GM19397 (cell line): Measurements from ENCODE around the gene LRRC59.
"Not testable (repeated sequence)": the region's sequence is repeated elsewhere in the genome, so short reads cannot be mapped to it uniquely, and the experiment has no call there.

Source experiments
- ATAC-seq: cut with Tn5 transposase; IDR thresholded peaks from one replicate; pipeline ENCODE4 v1.9.1; 2021; ENCODE audit warnings: mild to moderate bottlenecking, moderate library complexity; ENCODE audit not compliant: unreplicated experiment

LRRC59 gene

DNA sequence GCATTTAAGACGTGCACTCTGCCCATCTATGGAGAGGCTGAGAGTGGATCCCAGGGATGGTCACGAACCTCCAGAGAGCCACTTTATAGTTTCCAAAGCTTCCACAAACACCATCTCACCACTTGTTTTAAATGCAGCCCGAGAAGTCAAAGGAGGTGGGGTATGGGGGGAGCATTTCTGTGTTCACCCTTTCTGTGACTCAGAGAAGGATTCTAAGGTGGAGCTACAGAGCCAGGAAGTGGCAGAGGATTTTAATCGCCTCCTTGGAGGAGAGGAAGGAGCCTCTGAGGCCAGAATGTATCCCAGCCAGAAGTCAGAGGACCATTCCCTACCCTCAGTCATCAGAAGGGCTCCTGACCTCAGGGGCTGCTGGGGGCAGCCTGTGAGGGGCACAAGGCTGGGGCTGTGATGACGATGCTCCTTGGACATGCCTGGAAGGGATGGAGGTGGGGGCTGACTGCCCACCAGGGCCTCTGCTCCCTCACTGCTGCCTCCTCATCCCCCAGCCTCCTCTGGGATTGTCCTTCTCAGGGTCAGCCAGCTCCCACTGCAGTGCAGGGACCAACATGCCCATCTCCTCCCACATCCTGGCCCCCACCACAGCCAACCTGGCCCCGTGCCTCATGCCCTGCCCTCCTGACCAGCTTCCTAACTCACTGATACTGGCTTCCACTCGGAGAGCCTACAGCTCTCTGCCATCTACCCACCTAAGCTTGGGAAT, 48.6 kb downstream of the LRRC59 start:
- no peak for ATAC-seq

DNA sequence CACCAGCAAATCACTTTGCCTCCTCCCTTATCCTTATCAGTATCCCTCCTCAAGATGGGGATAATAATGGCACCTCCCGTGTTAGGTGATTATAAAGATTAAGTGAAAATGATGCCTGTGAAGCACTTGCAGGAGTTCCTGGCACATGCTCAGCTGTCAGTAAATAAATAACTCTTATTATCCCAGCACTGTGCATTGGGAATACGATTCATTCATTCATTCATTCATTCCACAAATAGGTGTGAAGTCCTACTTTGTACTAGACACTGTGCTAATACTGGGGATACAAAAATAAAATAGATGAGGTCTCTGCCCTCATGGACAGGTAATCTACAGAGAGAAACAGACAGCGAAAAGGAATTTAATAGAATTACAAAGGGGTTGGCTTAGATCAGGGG, 49.4 kb downstream of the LRRC59 start:
- no peak for ATAC-seq

DNA sequence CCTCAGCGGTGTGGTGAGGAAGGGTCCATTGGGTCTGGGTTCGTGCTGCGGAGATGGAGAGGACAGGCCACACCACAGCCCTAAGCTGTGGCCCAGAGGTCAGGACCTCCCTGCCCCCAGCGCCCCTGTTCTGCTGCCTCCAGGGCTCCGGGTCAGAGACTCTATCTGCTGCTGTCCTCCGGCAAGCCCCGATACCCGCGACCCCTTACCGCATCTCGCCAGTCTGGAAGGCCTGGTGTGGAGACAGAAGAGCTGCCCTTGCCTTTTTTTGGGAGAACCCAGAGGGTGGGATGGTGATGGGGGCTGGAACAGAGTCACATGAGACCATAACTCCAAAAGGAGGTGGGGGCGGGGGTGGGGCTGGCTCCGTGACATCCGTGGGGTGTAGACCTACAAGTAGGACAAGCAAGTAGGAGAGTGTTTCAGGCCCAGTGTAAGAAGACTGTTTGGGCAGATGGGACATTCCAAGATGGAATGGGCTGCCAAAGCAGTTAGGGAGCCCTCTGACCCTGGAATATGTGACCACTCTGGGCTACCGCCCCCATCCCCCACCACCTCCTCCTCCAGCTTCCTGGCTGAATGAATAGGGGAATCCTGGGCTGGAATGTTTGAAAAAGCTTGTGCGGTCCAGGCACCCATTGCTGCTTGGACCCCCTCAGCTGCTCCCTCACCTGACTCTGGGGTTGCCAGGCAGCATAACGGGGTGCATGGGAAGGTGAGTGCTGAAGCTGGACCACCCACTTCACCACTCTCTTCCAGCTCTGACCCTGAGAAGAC, 50.0 kb downstream of the LRRC59 start:
- no peak for ATAC-seq

DNA sequence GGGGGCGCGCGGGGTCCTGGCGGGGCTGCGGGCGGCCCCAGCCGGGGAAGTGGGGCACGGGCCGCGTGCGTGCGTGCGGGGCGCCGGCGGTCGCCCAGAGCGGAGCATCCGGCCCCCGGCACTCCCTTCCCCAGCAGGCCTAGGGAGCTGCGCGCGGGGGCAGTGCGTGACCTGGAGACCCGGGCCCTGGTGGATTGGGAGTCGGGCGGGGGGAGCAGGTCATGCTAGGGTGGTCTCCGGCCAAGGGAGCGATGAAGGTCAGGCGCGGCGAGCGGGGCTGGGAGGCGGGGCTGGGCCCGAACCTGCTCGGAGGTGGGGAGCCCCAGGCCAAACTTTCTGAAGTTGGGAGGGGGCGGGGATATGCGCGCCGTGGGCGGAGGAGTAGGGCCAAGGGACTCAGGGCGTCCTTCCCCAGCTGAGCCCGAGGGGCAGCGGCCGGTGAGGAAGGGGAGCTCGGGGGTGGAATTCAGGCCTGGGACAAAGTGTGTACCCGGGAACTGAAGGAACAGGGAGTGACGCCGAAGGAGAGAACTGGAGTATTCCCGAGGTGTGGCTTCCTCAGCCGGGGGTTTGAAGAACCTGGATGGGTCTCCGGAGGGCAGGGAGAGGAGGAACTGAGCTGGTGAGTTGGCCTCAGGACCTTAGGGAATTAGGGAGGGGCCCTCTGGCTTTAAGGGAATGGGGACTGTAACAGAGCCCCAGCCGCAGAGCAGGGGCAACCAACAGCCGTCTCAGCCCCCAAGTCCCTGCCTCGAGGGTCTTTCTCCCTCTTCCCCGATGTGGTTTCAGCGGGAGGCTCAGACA, 50.8 kb downstream of the LRRC59 start:
- ATAC-seq: peak; percentile 59

DNA sequence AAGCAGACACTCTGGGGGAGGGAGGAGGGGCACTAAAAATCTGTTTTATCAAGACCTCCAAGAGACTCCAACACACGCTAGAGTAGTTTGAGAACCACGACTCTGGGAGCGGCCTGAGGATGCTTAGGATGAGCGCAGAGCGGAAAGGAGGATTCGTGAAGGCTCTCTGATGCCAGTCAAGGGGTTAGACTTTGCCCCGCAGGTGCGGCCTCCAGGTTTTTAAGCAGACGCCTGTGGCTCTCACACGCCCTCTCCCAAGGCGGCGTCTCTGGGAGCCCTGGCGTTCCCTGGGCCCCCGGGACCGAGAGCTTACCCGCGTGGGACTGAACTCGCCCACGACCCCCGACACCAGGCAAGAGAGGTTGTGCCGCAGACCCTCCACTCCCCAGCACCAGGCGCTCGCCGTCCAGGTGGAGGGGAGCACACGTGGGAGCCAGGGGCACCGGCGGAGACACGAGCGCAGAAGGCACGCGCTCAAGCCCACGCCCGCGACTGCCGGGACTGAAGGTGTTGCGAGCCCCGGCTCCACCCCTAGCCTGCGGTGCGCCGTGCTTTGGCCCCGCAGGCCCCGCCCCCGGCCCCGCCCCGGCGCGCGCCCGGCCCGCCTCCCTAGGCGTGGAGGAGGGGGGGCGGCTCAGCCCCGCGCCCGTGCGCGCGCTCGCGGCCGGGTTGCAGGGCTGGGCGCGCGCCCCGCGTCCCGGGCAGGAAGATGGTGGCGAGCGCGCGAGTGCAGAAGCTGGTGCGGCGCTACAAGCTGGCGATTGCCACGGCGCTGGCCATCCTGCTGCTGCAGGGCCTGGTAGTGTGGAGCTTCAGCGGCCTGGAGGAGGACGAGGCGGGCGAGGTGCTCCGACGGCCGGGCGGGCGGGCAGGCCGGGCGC, 51.7 kb downstream of the LRRC59 start, which contains the start of gene XYLT2:
TSS of gene XYLT2 (plus strand) at position 695 of the 881 bp plus-strand sequence. CDS start at position 710, 15 bp downstream.
- ATAC-seq: peak; percentile 75

DNA sequence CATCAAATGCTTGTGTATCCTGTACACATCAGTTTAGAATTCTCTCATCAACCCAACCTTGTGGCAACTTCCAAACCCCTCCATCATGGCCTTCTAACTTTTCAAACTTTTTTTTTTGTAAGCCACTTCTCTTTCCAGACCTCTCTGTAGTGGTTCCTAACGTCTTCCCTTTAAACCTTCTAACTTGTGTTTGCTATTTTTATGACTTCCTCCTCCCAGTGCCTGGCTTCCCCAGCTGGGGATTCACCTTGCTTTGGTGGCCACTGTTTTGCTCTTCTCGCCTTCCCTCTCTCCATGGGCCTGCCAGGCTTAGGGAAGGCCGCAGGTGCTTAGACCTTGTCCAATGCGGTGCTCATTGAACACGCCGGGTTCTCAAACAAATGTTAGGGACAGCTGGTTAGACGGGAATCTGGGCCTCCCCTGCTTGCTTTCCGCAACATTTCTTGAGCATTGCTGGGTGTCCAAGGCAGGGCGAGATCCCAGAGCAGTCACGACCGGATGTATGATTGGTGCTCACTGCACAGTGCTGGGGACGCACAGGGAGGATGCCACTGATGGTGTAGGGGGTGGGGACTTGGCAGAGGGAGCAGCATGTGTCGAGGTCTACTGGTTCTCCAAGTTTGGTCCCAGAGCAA, 52.5 kb downstream of the LRRC59 start:
- ATAC-seq: no peak

DNA sequence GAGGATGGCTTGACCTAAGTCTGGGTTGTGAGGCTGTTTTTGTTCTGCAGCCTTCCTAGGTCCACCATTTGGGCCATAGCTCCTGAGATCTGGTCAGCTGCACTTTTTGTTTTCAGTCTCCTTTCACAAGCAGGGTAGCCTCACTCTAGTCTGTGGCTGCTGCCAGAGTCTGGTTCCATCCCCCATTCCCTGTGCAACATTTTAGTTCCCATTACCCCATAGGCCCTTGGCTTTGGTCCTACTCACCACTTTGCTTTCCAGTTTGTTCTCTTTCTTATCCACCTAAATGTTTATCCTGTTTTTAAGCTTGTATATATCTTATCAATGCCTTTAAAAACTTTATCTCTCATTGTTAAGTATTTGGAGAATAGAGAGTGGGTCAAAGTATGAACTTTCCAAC, 57.9 kb downstream of the LRRC59 start:
- ATAC-seq: no peak

DNA sequence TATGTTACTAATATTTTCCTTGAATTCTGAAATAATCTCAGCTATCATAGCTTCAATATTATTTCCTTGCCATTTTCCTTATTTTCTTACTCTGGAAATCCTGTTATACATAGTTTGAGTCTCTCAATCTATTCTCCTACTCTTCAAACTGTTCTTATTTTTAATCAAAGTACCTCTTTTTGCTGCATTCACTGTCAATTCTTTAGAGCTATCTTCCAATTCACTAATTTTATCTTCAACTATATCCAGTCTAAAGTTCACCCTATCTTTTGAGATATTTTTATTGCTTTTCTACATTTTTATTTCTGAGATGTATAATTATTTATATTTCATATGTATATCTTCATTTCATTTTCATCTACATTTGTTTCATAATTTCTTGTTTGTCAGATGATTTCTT, 58.7 kb downstream of the LRRC59 start:
- ATAC-seq: no peak

DNA sequence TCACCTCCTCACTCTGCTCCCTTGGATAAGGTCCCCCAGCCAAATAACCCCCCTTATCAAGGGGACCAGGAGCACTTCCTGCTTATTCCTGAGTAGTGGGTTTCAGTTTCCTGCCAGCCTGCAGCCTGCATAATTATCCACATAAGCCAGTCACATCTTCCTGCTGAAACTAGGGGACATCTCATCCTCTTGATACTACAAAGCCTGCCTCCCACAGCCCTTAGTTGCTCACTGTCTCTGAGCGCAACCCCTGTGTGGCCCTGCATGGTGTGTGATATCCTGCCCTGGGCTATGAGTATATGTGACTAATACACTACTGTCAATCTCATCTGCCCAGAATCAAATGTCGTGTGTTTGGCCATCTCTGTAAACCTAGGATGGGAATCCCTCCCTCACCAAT, 59.4 kb downstream of the LRRC59 start:
- no peak for ATAC-seq

DNA sequence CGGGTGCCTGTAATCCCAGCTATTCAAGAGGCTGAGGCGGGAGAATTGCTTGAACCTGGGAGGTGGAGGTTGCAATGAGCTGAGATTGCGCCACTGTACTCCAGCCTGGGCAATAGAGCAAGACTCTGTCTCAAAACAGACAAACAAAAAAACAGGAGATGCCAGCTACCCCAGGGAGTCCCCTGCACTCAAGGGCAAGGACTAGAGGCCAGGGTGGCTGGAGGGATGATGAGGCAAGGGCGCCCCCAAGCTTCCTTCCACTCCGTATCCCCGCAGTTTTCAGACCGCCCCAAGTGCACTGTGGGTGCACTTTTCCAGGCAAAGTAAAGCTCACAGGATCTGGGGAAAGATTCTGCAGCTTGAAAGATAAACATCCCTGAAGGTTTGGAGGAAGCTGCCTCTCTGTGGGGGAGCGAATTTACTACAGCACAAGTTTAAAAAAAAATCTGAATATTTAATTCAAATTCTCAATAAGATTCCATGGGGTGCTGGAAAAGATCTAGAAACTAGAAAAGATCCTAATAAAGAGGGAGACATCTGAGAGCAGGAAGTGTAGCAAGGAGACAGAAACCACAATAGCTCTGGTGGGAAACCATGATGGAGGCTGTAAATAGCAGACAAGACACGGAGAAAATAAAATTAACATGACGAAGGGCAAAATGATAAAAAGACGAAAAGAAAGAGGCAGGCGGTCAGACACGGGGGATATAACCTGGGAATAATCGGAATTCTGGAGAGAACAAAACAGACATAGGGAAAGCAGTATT, 63.8 kb downstream of the LRRC59 start:
- ATAC-seq: not testable (repeated sequence)

DNA sequence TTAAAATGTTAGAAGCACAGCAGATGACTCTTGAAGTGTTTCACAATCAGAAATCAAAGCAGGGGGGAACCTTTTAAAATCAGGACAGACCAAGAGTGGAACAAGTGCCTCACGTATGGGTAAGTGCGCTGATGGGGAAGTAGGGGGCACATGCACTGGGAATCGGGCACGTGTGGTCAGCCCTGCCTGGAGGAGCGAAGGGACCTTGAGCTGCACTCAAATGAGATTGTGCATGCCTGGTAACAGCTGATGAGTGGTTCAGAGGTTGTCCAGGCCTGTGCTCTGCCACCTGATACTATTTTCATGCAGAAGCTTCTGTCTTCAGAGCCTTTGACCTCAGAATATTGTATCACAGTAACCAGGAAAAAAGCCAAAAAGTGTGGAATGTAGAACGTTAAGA, 65.1 kb downstream of the LRRC59 start:
- no peak for ATAC-seq
